Measurements from ENCODE around the gene TNNT1.

GRCh38 chr19:55136399-55137102 lies 12.5 kb downstream of the TNNT1 start:
- TF ChIP-seq EZH2phosphoT487 (IDR thresholded peaks at IDR 0.05), result no peak
- TF ChIP-seq CTCF (IDR thresholded peaks at IDR 0.05), result no peak
- TF ChIP-seq EZH2 (IDR thresholded peaks at IDR 0.05), result no peak
